Muscle of leg (tissue), 16 donors: Measurements from ENCODE around the gene SLC4A8. TPM values are rescaled to one million over a fixed set of nuclear protein-coding genes. Genes with fewer than 3 reads are reported as not detected.
A peak's percentile ranks its signal among the peaks of the same experiment; 100 is the strongest.

Experiments
- DNase-seq: peaks from one replicate; pipeline ENCODE4 v3.0.0; 2013
- H3K27ac ChIP-seq: one replicate; pipeline ENCODE4 v1.5.1; 2013; ENCODE audit warnings: mild to moderate bottlenecking, low read length, control low read depth
- H3K27me3 ChIP-seq: one replicate; pipeline ENCODE4 v1.6.1; 2013; ENCODE audit warnings: low read length; ENCODE audit not compliant: control insufficient read depth, insufficient read depth
- H3K36me3 ChIP-seq: one replicate; pipeline ENCODE4 v1.6.1; 2013; ENCODE audit warnings: low read length; ENCODE audit not compliant: control insufficient read depth, insufficient read depth
- H3K4me1 ChIP-seq: one replicate; pipeline ENCODE4 v1.6.1; 2013; ENCODE audit warnings: low read length; ENCODE audit not compliant: control insufficient read depth, insufficient read depth
- H3K4me3 ChIP-seq: one replicate; pipeline ENCODE4 v1.5.1; 2013; ENCODE audit warnings: low read length, control low read depth
- H3K9me3 ChIP-seq: replicated peaks from 2 replicates; pipeline ENCODE4 v1.6.1; 2013; ENCODE audit warnings: low read depth, low read length; ENCODE audit not compliant: control insufficient read depth
- WGBS: methylation state at CpG from one replicate; pipeline ENCODE4 v1.1.5; 2013; ENCODE audit warnings: missing lambda C conversion rate; ENCODE audit not compliant: insufficient coverage; 5-methylcytosine and 5-hydroxymethylcytosine counted together
- long read RNA-seq, 11 donors: transcript quantifications; one replicate each; lab custom pipeline, GENCODE V29; 2026
- polyA plus RNA-seq, 8 donors: library from polyadenylated mRNA; unstranded; fragments of 120-200 nt; gene quantifications; one replicate each; pipeline versions ENCODE4 v1.2.1 to v1.2.3, GENCODE V29; 2013; ENCODE audit warnings: inconsistent platforms in 1 of 8, low replicate concordance in 1 of 8; ENCODE audit not compliant: insufficient read length in 8 of 8, insufficient read depth in 1 of 8
- total RNA-seq: library from RNA; stranded (reverse); fragments of 120-200 nt; gene quantifications from one replicate; pipeline ENCODE4 v1.2.4, GENCODE V29; 2013

Gene SLC4A8
- 0.80 TPM for total RNA-seq
- polyA plus RNA-seq: 1 to 10 TPM in 4 of 8 donors, under 1 TPM in 4; 0.85 to 1.2 (median 1.0) TPM
- long read RNA-seq, donor 1: 0 reads
- long read RNA-seq, donor 2: 0 reads
- long read RNA-seq, donor 3: 0 reads
- long read RNA-seq, donor 4: 0 reads
- long read RNA-seq, donor 5: 0 reads
- long read RNA-seq, donor 6: 0 reads
- long read RNA-seq, donor 7, partial matches to known transcripts: 0 of 1 reads
- long read RNA-seq, donor 7, other reads (novel, unspliced or antisense): 0 of 1 reads
- long read RNA-seq, donor 8: 0 reads
- long read RNA-seq, donor 9, full-length matches to known transcripts: 1 of 1 reads
- long read RNA-seq, donor 9, partial matches to known transcripts: 0 of 1 reads
- long read RNA-seq, donor 9, other reads (novel, unspliced or antisense): 0 of 1 reads
- long read RNA-seq, donor 10: 0 reads
- long read RNA-seq, donor 11: 0 reads

DNA sequence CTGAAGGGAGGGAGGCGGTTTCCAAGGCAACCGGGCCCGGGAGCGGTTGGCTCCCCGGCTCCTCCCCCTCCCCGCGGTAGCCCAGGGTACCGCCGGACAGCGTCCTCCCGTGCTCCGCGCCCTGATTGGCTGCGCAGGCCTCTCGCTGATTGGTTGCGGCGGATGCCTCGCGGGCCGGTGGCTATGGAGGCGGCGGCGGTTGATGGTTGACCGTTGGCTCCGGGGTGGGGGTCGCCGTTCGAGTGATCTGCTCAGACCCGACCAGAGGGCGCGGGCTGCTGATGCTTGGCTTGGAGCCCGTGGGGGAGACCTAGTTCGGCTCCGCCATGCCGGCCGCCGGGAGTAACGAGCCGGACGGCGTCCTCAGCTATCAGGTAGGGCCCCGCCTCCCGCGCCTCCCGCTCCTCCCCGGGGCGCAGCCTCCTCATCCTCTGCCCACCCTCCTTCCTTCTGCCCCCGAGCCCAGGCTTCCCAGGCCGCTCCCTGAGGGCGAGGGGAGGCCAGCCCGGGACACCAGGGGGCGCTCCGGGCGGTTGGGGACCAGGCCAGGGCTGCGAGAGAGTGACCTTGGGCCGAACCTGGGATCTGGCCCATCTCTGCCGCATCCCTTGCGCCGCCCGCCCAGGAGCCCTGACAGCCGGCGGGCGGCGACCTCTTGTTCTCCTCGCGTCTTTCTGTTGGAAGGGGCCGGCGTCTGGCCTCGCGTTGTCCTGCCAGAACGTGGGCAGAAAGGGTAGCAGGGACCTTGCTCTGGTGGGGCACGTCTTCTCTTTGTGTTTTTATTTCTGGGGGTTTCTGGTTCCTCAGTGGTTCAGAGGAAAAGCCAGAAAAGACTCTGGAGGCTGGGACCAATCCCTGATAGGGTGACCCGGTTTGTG lies at the start of gene SLC4A8:
SLC4A8 (plus strand) TSS at position 170 of the 878 bp plus-strand sequence; CDS start at position 327, 157 bp downstream.
- Histone ChIP-seq H3K4me1 (peaks cover 12% of the 10 kb centered on the region), H3K27ac (peak within 1 kb of the TSS; percentile 13), H3K4me3 (peak within 1 kb of the TSS; percentile 57), H3K9me3 (no peaks in the 10 kb centered on the region), H3K27me3 (peaks cover 18% of the 10 kb centered on the region), H3K36me3 (no peaks in the 10 kb centered on the region)
- peak; percentile 96 for DNase-seq
- under 1% methylated on average over 67 of the region's 73 CpGs for WGBS

DNA sequence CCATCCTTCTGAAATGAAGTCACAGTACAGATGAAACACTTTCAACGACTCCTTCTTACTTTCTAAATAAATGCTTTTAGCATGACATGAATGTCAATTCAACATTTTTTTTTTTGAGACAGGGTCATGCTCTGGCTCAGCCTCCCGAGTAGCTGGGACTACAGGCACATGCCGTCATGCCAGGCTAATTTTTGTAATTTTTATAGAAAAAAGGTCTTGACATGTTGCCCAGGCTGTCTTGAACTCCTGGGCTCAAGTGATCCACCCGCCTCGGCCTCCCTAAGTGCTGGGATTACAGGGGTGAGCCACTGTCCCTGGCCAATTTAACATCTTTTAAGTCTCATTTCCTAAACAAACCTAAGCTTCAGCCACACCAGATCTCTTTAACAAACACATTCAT lies 49.8 kb upstream of the SLC4A8 start:
- H3K27ac ChIP-seq: no peak overlapping the region
- DNase-seq: no peak
- H3K36me3 ChIP-seq: no peaks in the 10 kb centered on the region
- H3K4me3 ChIP-seq: no peak overlapping the region
- H3K27me3 ChIP-seq: peaks cover 2% of the 10 kb centered on the region
- peaks cover 2% of the 10 kb centered on the region for H3K4me1 ChIP-seq
- no peaks in the 10 kb centered on the region for H3K9me3 ChIP-seq
- WGBS: 43% methylated on average over 3 of the region's 5 CpGs

- H3K27me3 ChIP-seq: peaks cover 2% of the 10 kb centered on the region
- 80% methylated on average over 6 of the region's 11 CpGs for WGBS
- H3K4me1 ChIP-seq: peaks cover 6% of the 10 kb centered on the region
- H3K9me3 ChIP-seq: no peaks in the 10 kb centered on the region
- H3K27ac ChIP-seq: no peak overlapping the region
- peak; percentile 59 for DNase-seq
- H3K36me3 ChIP-seq: no peaks in the 10 kb centered on the region
- H3K4me3 ChIP-seq: no peak overlapping the region
Measured at GRCh38 chr12:51377099-51377984, 47.3 kb upstream of the SLC4A8 start.

DNA sequence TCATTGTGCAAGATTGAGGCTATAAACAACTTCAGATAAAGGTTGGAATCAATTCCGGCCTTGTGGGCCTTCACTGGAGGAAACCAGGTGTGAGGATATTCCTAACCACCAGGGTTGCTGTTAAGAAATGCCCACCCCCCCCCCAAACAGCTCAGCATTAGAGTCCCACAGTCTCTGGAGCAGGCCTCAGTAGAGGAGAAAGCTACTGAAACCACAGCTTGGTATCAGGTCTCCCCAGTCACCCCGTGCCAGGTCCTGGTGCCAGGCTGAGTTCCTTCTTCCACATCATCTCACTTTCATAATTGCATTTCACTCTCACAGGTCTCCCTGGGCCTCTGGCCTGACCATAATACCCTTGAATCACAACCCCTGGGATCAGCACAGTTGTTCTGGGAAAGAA lies 45.9 kb upstream of the SLC4A8 start:
- no peaks in the 10 kb centered on the region for H3K36me3 ChIP-seq
- no peaks in the 10 kb centered on the region for H3K9me3 ChIP-seq
- WGBS: 100% methylated on average over 2 of the region's 2 CpGs
- DNase-seq: no peak
- H3K27me3 ChIP-seq: peaks cover 2% of the 10 kb centered on the region
- H3K27ac ChIP-seq: no peak overlapping the region
- no peak overlapping the region for H3K4me3 ChIP-seq
- H3K4me1 ChIP-seq: peaks cover 6% of the 10 kb centered on the region

DNA sequence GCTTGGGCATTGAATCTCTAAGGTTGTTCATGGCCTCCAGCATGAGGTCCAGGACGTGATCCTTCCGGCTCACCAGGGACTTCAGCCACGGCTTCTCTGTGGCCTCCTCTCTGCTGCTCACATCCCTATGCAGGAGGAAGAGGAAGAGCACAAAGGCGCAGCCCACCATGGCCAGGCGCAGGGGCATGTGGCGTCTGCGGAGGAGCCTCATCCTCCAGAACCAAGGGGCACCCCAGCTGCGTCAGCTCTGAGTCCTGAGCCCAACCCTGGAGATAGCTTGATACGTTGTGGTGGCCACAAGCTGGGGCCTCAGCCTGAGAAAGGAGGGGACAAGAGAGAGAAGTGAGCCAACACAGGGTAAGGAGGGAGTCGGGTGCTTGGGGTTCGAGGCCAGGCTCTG lies 45.1 kb upstream of the SLC4A8 start:
- H3K4me3 ChIP-seq: no peak overlapping the region
- 95% methylated on average over 8 of the region's 11 CpGs for WGBS
- no peak for DNase-seq
- no peaks in the 10 kb centered on the region for H3K36me3 ChIP-seq
- H3K27me3 ChIP-seq: peaks cover 2% of the 10 kb centered on the region
- H3K27ac ChIP-seq: no peak overlapping the region
- peaks cover 6% of the 10 kb centered on the region for H3K4me1 ChIP-seq
- no peaks in the 10 kb centered on the region for H3K9me3 ChIP-seq

- DNase-seq: peak; percentile 52
- H3K9me3 ChIP-seq: no peaks in the 10 kb centered on the region
- H3K27ac ChIP-seq: no peak overlapping the region
- WGBS: 44% methylated on average over 2 of the region's 5 CpGs
- H3K4me3 ChIP-seq: no peak overlapping the region
- H3K27me3 ChIP-seq: peaks cover 7% of the 10 kb centered on the region
- H3K36me3 ChIP-seq: no peaks in the 10 kb centered on the region
- H3K4me1 ChIP-seq: peaks cover 6% of the 10 kb centered on the region
Measured at GRCh38 chr12:51381226-51382079, 43.2 kb upstream of the SLC4A8 start.

DNA sequence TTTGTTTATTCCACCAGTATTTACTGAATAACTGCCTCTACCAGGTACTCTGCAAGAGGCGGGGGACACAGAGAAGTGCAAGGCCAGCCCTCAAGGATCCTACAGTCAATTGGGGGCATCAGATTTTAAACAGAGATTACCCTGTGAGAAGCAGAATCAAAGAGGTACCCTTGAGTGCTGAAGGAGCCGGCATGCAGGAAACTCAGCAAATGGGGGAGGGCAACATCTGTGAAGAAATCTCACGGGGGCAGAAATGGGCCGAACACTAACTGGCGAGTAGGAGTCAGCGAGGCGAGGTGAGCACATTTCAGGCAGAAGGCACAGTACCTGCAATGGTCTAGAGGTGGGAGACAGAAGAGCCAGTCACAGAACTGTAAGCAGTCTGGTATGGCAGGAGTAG lies 42.5 kb upstream of the SLC4A8 start:
- Histone ChIP-seq H3K9me3 (no peaks in the 10 kb centered on the region), H3K36me3 (no peaks in the 10 kb centered on the region), H3K4me3 (no peak overlapping the region), H3K27ac (no peak overlapping the region), H3K27me3 (peaks cover 7% of the 10 kb centered on the region), H3K4me1 (peaks cover 6% of the 10 kb centered on the region)
- DNase-seq: no peak
- WGBS: 56% methylated on average over 7 of the region's 7 CpGs

GRCh38 chr12:51383269-51383905 lies 41.2 kb upstream of the SLC4A8 start:
- H3K36me3 ChIP-seq: no peaks in the 10 kb centered on the region
- H3K27ac ChIP-seq: no peak overlapping the region
- H3K27me3 ChIP-seq: peaks cover 7% of the 10 kb centered on the region
- no CpG with 5 or more reads among the region's 6 CpGs for WGBS
- H3K4me3 ChIP-seq: no peak overlapping the region
- H3K4me1 ChIP-seq: peaks cover 6% of the 10 kb centered on the region
- DNase-seq: no peak
- H3K9me3 ChIP-seq: no peaks in the 10 kb centered on the region

DNA sequence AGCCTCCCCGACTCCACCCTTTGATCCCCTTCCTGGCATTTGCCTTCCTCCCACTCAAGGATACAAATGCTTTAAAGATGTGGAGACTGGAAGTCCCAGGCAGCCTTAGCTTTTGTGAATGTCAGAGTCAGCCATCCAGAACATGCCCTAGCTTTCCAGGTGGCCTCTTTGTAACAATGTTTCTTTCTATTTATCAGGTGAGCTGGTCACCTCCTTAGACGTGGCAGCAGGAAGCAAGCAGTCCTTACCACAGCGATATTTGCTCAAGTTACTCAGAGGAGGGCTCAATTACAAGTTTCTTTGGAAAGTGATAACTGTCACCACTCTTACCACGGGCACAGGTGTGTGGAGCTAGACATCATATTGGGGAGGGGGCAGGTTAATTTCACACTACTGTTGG lies 38.3 kb upstream of the SLC4A8 start:
- no peaks in the 10 kb centered on the region for H3K9me3 ChIP-seq
- 0% methylated on average over 1 of the region's 4 CpGs for WGBS
- peaks cover 10% of the 10 kb centered on the region for H3K4me1 ChIP-seq
- H3K27ac ChIP-seq: no peak overlapping the region
- H3K27me3 ChIP-seq: peaks cover 21% of the 10 kb centered on the region
- H3K4me3 ChIP-seq: no peak overlapping the region
- DNase-seq: no peak
- H3K36me3 ChIP-seq: no peaks in the 10 kb centered on the region
